ENCODE measurements around the gene TMEM138.

The TMEM138 gene

DNA sequence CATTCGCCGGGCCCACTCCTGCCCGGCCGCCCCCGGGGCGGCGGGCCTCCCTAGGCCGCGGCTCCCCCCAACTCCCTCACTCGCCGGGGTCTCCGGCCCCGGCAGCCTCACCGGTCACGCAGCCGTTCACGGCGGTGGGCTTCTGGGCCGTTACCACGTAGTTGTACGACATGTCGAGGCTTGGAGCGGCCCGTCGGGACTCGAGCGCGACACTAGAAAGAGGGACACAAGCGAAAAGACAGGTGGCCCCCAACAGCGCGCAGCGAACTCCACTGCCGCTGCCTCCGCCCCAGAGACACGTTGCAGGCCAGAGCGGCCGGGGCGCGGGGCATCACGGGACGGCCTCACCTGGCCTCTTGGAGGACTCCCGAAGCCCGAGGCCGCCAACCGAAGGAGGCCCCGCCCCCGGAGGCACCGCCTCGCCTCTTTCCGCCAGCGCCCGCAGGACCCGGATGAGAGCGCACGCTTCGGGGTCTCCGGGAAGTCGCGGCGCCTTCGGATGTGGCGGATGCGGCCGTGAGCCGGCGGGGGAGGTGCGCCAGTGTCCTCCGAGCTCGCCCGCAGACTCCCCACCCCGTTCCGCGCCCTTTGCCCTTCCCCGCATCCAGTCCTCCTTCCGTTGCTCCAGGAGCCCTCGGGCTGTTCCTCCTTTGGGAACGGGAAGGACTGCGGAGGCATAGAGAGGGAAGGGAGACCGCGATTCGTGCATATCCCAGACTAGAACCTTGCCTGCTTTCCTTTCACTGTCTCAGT lies 29.2 kb upstream of the TMEM138 start, which contains the start of the genes DDB1 and TKFC:
Gene DDB1 (minus strand): TSS at position 309 of the 753 bp plus-strand sequence. CDS start 137 bp downstream, at position 172.
Gene TKFC (plus strand): TSS at position 432 of the 753 bp plus-strand sequence. CDS start 1,501 bp downstream, outside the sequence.
- Histone ChIP-seq H3K4me1 (ENCODE audit: low read length) (peaks cover 29% of the 10 kb centered on the region), H3K4me3 (ENCODE audit: low read length) (peak within 1 kb of the TSS; percentile 89), H3K79me2 (ENCODE audit: low read length) (peaks cover 60% of the 10 kb centered on the region), H3K9ac (ENCODE audit: low read length) (peak within 1 kb of the TSS; percentile 90), H4K20me1 (ENCODE audit: insufficient read depth, low read length) (peaks cover 14% of the 10 kb centered on the region), H3K27ac (ENCODE audit: low read length) (peak within 1 kb of the TSS; percentile 54), H3K27me3 (ENCODE audit: low read depth, low read length) (no peaks in the 10 kb centered on the region), H3K4me2 (ENCODE audit: low read length) (peak within 1 kb of the TSS; percentile 96), H2AFZ (ENCODE audit: low read depth, low read length) (peak within 1 kb of the TSS; percentile 50; the same call in 1 of the 2 replicates), H3K36me3 (replicated peaks; ENCODE audit: low read depth, low read length) (peaks cover 26% of the 10 kb centered on the region), H3K9me3 (ENCODE audit: insufficient read depth, low read length) (no peaks in the 10 kb centered on the region)
- TF ChIP-seq EZH2phosphoT487 (IDR thresholded peaks at IDR 0.05; ENCODE audit: low read depth): no peak
- TF ChIP-seq, protein P1, sequence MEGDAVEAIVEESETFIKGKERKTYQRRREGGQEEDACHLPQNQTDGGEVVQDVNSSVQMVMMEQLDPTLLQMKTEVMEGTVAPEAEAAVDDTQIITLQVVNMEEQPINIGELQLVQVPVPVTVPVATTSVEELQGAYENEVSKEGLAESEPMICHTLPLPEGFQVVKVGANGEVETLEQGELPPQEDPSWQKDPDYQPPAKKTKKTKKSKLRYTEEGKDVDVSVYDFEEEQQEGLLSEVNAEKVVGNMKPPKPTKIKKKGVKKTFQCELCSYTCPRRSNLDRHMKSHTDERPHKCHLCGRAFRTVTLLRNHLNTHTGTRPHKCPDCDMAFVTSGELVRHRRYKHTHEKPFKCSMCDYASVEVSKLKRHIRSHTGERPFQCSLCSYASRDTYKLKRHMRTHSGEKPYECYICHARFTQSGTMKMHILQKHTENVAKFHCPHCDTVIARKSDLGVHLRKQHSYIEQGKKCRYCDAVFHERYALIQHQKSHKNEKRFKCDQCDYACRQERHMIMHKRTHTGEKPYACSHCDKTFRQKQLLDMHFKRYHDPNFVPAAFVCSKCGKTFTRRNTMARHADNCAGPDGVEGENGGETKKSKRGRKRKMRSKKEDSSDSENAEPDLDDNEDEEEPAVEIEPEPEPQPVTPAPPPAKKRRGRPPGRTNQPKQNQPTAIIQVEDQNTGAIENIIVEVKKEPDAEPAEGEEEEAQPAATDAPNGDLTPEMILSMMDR (IDR thresholded peaks at IDR 0.05; ENCODE audit: low read depth, low read length): no peak

DNA sequence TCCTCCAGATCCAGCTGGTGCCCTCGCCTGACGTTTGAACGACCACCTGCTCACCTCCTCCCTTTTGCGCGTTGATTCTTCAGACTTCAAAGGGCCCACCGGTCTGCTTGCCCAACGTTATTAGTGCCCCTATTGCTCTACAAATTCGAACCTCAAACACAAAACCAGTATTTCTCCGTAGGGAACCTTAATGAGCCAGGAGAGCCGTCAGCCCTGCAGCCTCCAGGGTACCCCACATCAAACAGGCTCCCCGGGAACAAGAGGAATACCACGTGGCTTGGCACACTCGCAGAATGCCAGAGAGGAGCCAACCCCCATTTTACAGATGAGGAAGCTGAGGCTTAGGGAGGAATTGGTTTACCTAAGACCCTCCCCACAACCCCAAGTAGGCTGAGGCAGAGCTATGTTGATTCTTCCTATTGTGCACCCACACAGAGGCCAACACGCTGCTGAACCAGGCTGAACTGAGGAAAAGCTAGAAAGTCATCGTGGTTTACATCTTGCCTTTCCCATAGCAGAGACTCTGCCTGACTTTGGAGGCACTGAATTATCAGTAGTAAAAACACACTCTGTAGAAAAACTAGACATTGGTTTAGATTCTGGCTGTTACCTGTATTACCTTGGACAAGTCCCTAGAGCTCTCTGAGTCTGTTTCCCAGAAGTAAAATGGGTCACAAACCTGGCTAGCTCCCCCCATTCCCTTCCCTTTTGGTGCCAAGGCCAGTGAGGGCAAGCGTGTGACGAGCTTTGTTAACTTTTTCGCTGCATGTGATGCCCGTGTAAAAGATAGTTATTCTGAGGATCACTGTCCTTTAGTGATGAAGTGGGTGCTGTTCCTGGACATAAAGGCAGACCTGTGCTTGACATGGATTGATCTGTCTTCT lies 28.4 kb upstream of the TMEM138 start:
- TF ChIP-seq, protein P1 (IDR thresholded peaks at IDR 0.05; ENCODE audit: low read depth, low read length): no peak
- Histone ChIP-seq H3K4me1 (ENCODE audit: low read length) (peaks cover 29% of the 10 kb centered on the region), H3K9ac (ENCODE audit: low read length) (peak overlapping the region; percentile 90), H3K36me3 (replicated peaks; ENCODE audit: low read depth, low read length) (peaks cover 26% of the 10 kb centered on the region), H3K27ac (ENCODE audit: low read length) (peak overlapping the region; percentile 54), H4K20me1 (ENCODE audit: insufficient read depth, low read length) (peaks cover 14% of the 10 kb centered on the region), H3K4me3 (ENCODE audit: low read length) (peak overlapping the region; percentile 89), H3K79me2 (ENCODE audit: low read length) (peaks cover 53% of the 10 kb centered on the region), H3K4me2 (ENCODE audit: low read length) (peak overlapping the region; percentile 96), H2AFZ (ENCODE audit: low read depth, low read length) (peak overlapping the region; percentile 2; the same call in 1 of the 2 replicates), H3K9me3 (ENCODE audit: insufficient read depth, low read length) (no peaks in the 10 kb centered on the region), H3K27me3 (ENCODE audit: low read depth, low read length) (no peaks in the 10 kb centered on the region)

DNA sequence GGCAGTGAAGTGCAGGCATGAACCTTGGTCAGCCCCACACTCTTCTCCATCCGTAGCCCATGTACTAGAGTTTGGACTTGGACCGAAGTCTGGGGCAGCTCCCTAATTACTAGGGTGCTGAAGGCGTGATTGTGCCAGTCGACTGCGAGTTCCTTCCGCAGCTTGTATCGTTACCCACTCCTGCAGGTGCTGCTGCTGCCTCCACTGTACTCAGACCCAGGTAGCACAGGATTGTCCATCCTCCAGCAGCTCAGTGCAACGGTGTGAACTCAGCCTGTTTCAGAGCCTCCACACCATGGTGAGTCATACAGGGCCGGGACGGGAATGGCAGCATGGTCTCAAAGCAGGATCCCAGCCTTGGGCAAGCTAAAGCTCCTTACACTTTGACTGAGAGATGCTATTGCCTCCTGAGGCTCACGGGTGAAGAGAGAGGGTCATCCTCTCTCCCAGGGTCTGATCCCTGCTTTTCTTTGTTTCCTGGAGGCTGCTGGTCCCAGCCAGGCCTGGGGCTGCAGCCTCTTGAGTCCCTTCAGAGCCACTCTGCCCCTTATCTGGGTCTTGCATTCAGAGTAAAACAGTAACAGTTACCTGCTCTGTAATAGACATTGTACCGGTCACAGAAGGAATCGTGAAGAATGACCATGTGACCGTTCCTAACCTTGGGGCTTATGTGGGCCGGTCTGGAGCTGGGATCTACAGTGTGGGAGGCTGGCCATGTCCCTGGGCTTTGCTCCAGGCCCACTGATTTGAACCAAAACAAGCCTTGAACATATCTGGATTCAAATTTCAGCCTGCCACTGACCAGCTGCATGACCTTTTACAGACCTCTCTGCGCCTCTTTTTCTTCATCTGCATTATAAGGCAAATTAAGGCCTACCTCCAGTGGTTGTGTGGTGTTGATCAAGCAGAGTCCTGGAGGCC lies 27.5 kb upstream of the TMEM138 start:
- peaks cover 29% of the 10 kb centered on the region for H3K4me1 ChIP-seq (ENCODE audit: low read length)
- no peak overlapping the region for H2AFZ ChIP-seq (ENCODE audit: low read depth, low read length)

More for the DNA sequence above, 27.5 kb upstream of the TMEM138 start:
- Histone ChIP-seq H3K4me3 (ENCODE audit: low read length) (no peak overlapping the region), H3K27ac (ENCODE audit: low read length) (no peak overlapping the region), H3K27me3 (ENCODE audit: low read depth, low read length) (no peaks in the 10 kb centered on the region), H3K9me3 (ENCODE audit: insufficient read depth, low read length) (no peaks in the 10 kb centered on the region), H3K36me3 (replicated peaks; ENCODE audit: low read depth, low read length) (peaks cover 17% of the 10 kb centered on the region), H4K20me1 (ENCODE audit: insufficient read depth, low read length) (peaks cover 14% of the 10 kb centered on the region), H3K9ac (ENCODE audit: low read length) (no peak overlapping the region), H3K4me2 (ENCODE audit: low read length) (peak overlapping the region; percentile 96; the same call in 1 of the 2 replicates), H3K79me2 (ENCODE audit: low read length) (peaks cover 44% of the 10 kb centered on the region)
- TF ChIP-seq, protein P1 (IDR thresholded peaks at IDR 0.05; ENCODE audit: low read depth, low read length): no peak
- no peak for TF ChIP-seq EZH2phosphoT487 (IDR thresholded peaks at IDR 0.05; ENCODE audit: low read depth)
